MV-4-11 (cell line): ENCODE data around the gene ZSCAN21.
A peak's percentile ranks its signal among the peaks of the same experiment; 100 is the strongest.

ENCODE experiments used
- DNase-seq: peaks from one replicate; lab custom pipeline; 2025; lab: John Stamatoyannopoulos, UW

Gene ZSCAN21

GRCh38 chr7:100029596-100029995 lies 20.0 kb upstream of the ZSCAN21 start:
- DNase-seq, result no peak

GRCh38 chr7:100033526-100033925 lies 16.0 kb upstream of the ZSCAN21 start:
- no peak for DNase-seq

GRCh38 chr7:100034871-100035510 lies 14.6 kb upstream of the ZSCAN21 start:
- no peak for DNase-seq

GRCh38 chr7:100035876-100036275 lies 13.7 kb upstream of the ZSCAN21 start:
- DNase-seq, result no peak

GRCh38 chr7:100038326-100038725 lies 11.2 kb upstream of the ZSCAN21 start:
- no peak for DNase-seq

- no peak for DNase-seq
Observed at GRCh38 chr7:100040575-100040974, 9.0 kb upstream of the ZSCAN21 start.

GRCh38 chr7:100044718-100045117 lies 4.9 kb upstream of the ZSCAN21 start:
- peak; percentile 47 for DNase-seq

GRCh38 chr7:100048680-100049079 lies 894 bp upstream of the ZSCAN21 start:
- no peak for DNase-seq

- DNase-seq, result no peak
Observed at GRCh38 chr7:100051611-100052010, 2.0 kb downstream of the ZSCAN21 start.

GRCh38 chr7:100053215-100053614 lies 3.6 kb downstream of the ZSCAN21 start:
- peak; percentile 65 for DNase-seq

GRCh38 chr7:100057006-100057405 lies 7.4 kb downstream of the ZSCAN21 start:
- no peak for DNase-seq

- peak; percentile 48 for DNase-seq
Observed at GRCh38 chr7:100059251-100059739, 9.7 kb downstream of the ZSCAN21 start.

- no peak for DNase-seq
Observed at GRCh38 chr7:100061518-100062193, 12.1 kb downstream of the ZSCAN21 start.

- no peak for DNase-seq
Observed at GRCh38 chr7:100063376-100063775, 13.8 kb downstream of the ZSCAN21 start.

- DNase-seq, result no peak
Observed at GRCh38 chr7:100064162-100064561, 14.6 kb downstream of the ZSCAN21 start.

GRCh38 chr7:100065452-100066186 lies 16.0 kb downstream of the ZSCAN21 start:
- peak; percentile 27 for DNase-seq

GRCh38 chr7:100066953-100067352 lies 17.4 kb downstream of the ZSCAN21 start:
- no peak for DNase-seq

GRCh38 chr7:100069991-100070390 lies 20.4 kb downstream of the ZSCAN21 start:
- no peak for DNase-seq

GRCh38 chr7:100071018-100071723 lies 21.6 kb downstream of the ZSCAN21 start:
- no peak for DNase-seq

GRCh38 chr7:100072462-100072861 lies 22.9 kb downstream of the ZSCAN21 start:
- no peak for DNase-seq

- DNase-seq, result no peak
Observed at GRCh38 chr7:100074841-100075240, 25.3 kb downstream of the ZSCAN21 start.

GRCh38 chr7:100075418-100075817 lies 25.8 kb downstream of the ZSCAN21 start:
- no peak for DNase-seq
